Karpas-422 (cell line): ENCODE data around the gene ST6GAL1. TPM values are rescaled to one million over a fixed set of nuclear protein-coding genes. Genes with fewer than 3 reads are reported as not detected.
A peak's percentile ranks its signal among the peaks of the same experiment; 100 is the strongest.

Experiments
- DNase-seq: peaks from one replicate; pipeline ENCODE4 v3.0.0-alpha.2; 2015
- H2AFZ ChIP-seq: fragments of 200-600 bp; sonication (generic); 2 replicates; pipeline ENCODE4 v1.6.1; 2014; ENCODE audit warnings: antibody characterized with exemption, low read length, mixed read lengths
- H3K27ac ChIP-seq: fragments of 200-600 bp; sonication (generic); 2 replicates; pipeline ENCODE4 v1.5.1; 2014; ENCODE audit warnings: mild to moderate bottlenecking, low read length, moderate library complexity
- H3K27me3 ChIP-seq: fragments of 200-600 bp; sonication (generic); 2 replicates; pipeline ENCODE4 v1.6.1; 2014; ENCODE audit warnings: low read length, mixed read lengths
- H3K36me3 ChIP-seq: fragments of 200-600 bp; sonication (generic); 2 replicates; pipeline ENCODE4 v1.6.1; 2014; ENCODE audit warnings: low read length, mixed read lengths; ENCODE audit not compliant: insufficient read depth
- H3K4me1 ChIP-seq: fragments of 200-600 bp; sonication (generic); 2 replicates; pipeline ENCODE4 v1.6.1; 2014; ENCODE audit warnings: mild to moderate bottlenecking, low read length, mixed read lengths
- H3K4me2 ChIP-seq: fragments of 200-600 bp; sonication (generic); 2 replicates; pipeline ENCODE4 v1.6.1; 2014; ENCODE audit warnings: low read length, low read depth, mild to moderate bottlenecking; ENCODE audit not compliant: poor library complexity, severe bottlenecking
- H3K4me3 ChIP-seq: fragments of 200-600 bp; sonication (generic); 2 replicates; pipeline ENCODE4 v1.5.1; 2014; ENCODE audit warnings: mild to moderate bottlenecking, antibody characterized with exemption, low read length, mixed read lengths
- H3K79me2 ChIP-seq: fragments of 200-600 bp; sonication (generic); 2 replicates; pipeline ENCODE4 v1.6.1; 2014; ENCODE audit warnings: mild to moderate bottlenecking, low read length, mixed read lengths
- H3K9ac ChIP-seq: fragments of 200-600 bp; sonication (generic); 2 replicates; pipeline ENCODE4 v1.6.0; 2014; ENCODE audit warnings: low read length
- H3K9me2 ChIP-seq: fragments of 200-600 bp; sonication (generic), shearing (Covaris generic); replicated peaks from 2 replicates; pipeline ENCODE4 v1.6.0; 2014; ENCODE audit warnings: mild to moderate bottlenecking, low read length, moderate library complexity; ENCODE audit not compliant: insufficient read depth
- H3K9me3 ChIP-seq: fragments of 300-700, 200-600 bp; sonication (generic); 2 replicates; pipeline ENCODE4 v1.6.1; 2014; ENCODE audit warnings: low read length, mixed read lengths
- H4K20me1 ChIP-seq: fragments of 200-600 bp; sonication (generic); 2 replicates; pipeline ENCODE4 v1.6.1; 2014; ENCODE audit warnings: mild to moderate bottlenecking, antibody characterized with exemption, low read length, low read depth; ENCODE audit not compliant: insufficient read depth
- total RNA-seq: library from RNA; depleted of rRNA; stranded (reverse); fragments of >200 nt; shearing (Covaris generic); gene quantifications from 2 replicates; pipeline ENCODE4 v1.2.3, GENCODE V29; 2014; ENCODE audit warnings: low replicate concordance; rRNA removed

The ST6GAL1 gene
- total RNA-seq, 1 experiment from 2014 or later: 416 TPM

- Histone ChIP-seq H3K4me1 (peaks cover 13% of the 10 kb centered on the region), H3K9ac (no peak overlapping the region), H3K36me3 (no peaks in the 10 kb centered on the region), H3K9me3 (no peaks in the 10 kb centered on the region), H3K9me2 (no peaks in the 10 kb centered on the region), H4K20me1 (no peaks in the 10 kb centered on the region), H2AFZ (no peak overlapping the region), H3K4me2 (no peak overlapping the region), H3K27ac (no peak overlapping the region), H3K79me2 (no peaks in the 10 kb centered on the region), H3K4me3 (no peak overlapping the region), H3K27me3 (no peaks in the 10 kb centered on the region)
- no peak for DNase-seq
These were observed 179.8 kb downstream of the ST6GAL1 start for GRCh38 chr3:187110156-187110555.

GRCh38 chr3:187112934-187113793, 182.8 kb downstream of the ST6GAL1 start:
- Histone ChIP-seq H3K27ac (no peak overlapping the region), H3K79me2 (no peaks in the 10 kb centered on the region), H3K4me3 (no peak overlapping the region), H3K9me3 (no peaks in the 10 kb centered on the region), H2AFZ (no peak overlapping the region), H3K27me3 (no peaks in the 10 kb centered on the region), H3K4me1 (peaks cover 18% of the 10 kb centered on the region), H3K4me2 (no peak overlapping the region), H3K36me3 (no peaks in the 10 kb centered on the region), H3K9me2 (no peaks in the 10 kb centered on the region), H3K9ac (peak overlapping the region; percentile 11; the same call in 1 of the 2 replicates), H4K20me1 (no peaks in the 10 kb centered on the region)
- DNase-seq: peak; percentile 75

GRCh38 chr3:187114511-187114910, 184.2 kb downstream of the ST6GAL1 start:
- Histone ChIP-seq H3K27me3 (no peaks in the 10 kb centered on the region), H2AFZ (no peak overlapping the region), H3K9me2 (no peaks in the 10 kb centered on the region), H3K9me3 (no peaks in the 10 kb centered on the region), H3K79me2 (no peaks in the 10 kb centered on the region), H3K4me3 (no peak overlapping the region), H3K4me1 (peaks cover 18% of the 10 kb centered on the region), H3K4me2 (no peak overlapping the region), H3K9ac (no peak overlapping the region), H4K20me1 (no peaks in the 10 kb centered on the region), H3K27ac (no peak overlapping the region), H3K36me3 (no peaks in the 10 kb centered on the region)
- no peak for DNase-seq

- peaks cover 20% of the 10 kb centered on the region for H3K79me2 ChIP-seq
- no peak overlapping the region for H3K4me3 ChIP-seq
- H3K4me1 ChIP-seq: peaks cover 17% of the 10 kb centered on the region
- no peaks in the 10 kb centered on the region for H3K27me3 ChIP-seq
- no peak for DNase-seq
- no peaks in the 10 kb centered on the region for H3K9me2 ChIP-seq
- H3K9me3 ChIP-seq: no peaks in the 10 kb centered on the region
- H2AFZ ChIP-seq: no peak overlapping the region
- no peak overlapping the region for H3K9ac ChIP-seq
- H4K20me1 ChIP-seq: no peaks in the 10 kb centered on the region
- H3K27ac ChIP-seq: no peak overlapping the region; the same call in 1 of the 2 replicates
- H3K36me3 ChIP-seq: 0 out of 2 replicates have a peak, but pooled peaks cover 8% of the 10 kb centered on the region
- H3K4me2 ChIP-seq: no peak overlapping the region
These were observed 190.0 kb downstream of the ST6GAL1 start for GRCh38 chr3:187120326-187120725.

- Histone ChIP-seq H4K20me1 (no peaks in the 10 kb centered on the region), H3K9me3 (no peaks in the 10 kb centered on the region), H3K27ac (no peak overlapping the region), H2AFZ (no peak overlapping the region), H3K4me3 (no peak overlapping the region), H3K27me3 (no peaks in the 10 kb centered on the region), H3K79me2 (peaks cover 29% of the 10 kb centered on the region), H3K36me3 (peaks cover 16% of the 10 kb centered on the region; the same call in 1 of the 2 replicates), H3K4me1 (peaks cover 9% of the 10 kb centered on the region), H3K4me2 (no peak overlapping the region), H3K9ac (no peak overlapping the region), H3K9me2 (no peaks in the 10 kb centered on the region)
- DNase-seq: no peak
These were observed 191.9 kb downstream of the ST6GAL1 start for GRCh38 chr3:187122261-187122660.

- DNase-seq: no peak
- H2AFZ ChIP-seq: no peak overlapping the region
- H3K4me1 ChIP-seq: peaks cover 7% of the 10 kb centered on the region
- H3K4me3 ChIP-seq: no peak overlapping the region
- no peaks in the 10 kb centered on the region for H4K20me1 ChIP-seq
- peaks cover 59% of the 10 kb centered on the region for H3K79me2 ChIP-seq
- H3K27me3 ChIP-seq: no peaks in the 10 kb centered on the region
- no peaks in the 10 kb centered on the region for H3K9me2 ChIP-seq
- no peak overlapping the region for H3K9ac ChIP-seq
- H3K27ac ChIP-seq: no peak overlapping the region
- H3K4me2 ChIP-seq: no peak overlapping the region
- H3K36me3 ChIP-seq: peaks cover 34% of the 10 kb centered on the region
- H3K9me3 ChIP-seq: no peaks in the 10 kb centered on the region; the same call in 1 of the 2 replicates
These were observed 195.1 kb downstream of the ST6GAL1 start for GRCh38 chr3:187125319-187126031.

Other genes starting within 250 kb of the ST6GAL1 start
- not detected in 2 replicates for gene KNG1, start 213.2 kb upstream of the ST6GAL1 start, total RNA-seq
- gene EIF4A2, start 146.9 kb upstream of the ST6GAL1 start, total RNA-seq: 541 and 657 TPM in 2 replicates
- gene RFC4, start 124.0 kb upstream of the ST6GAL1 start, total RNA-seq: 59.7 and 80.7 TPM in 2 replicates
- not detected in 2 replicates for gene ADIPOQ, start 87.8 kb upstream of the ST6GAL1 start, total RNA-seq
- 142 and 236 TPM in 2 replicates for gene RPL39L, start 209.0 kb downstream of the ST6GAL1 start, total RNA-seq